Measurements from ENCODE around the gene MTHFD2.

Gene MTHFD2

GRCh38 chr2:74188696-74189095 lies 9.7 kb upstream of the MTHFD2 start:
- H3K36me3 Mint-ChIP-seq (ENCODE audit: low read depth): no peaks in the 10 kb centered on the region
- H3K9me3 Mint-ChIP-seq: no peaks in the 10 kb centered on the region
- H3K27me3 Mint-ChIP-seq (ENCODE audit: low read depth): peaks cover 3% of the 10 kb centered on the region
- H3K4me3 Mint-ChIP-seq: no peak overlapping the region
- no peaks in the 10 kb centered on the region for H3K4me1 Mint-ChIP-seq
- no peak for TF ChIP-seq CTCF (IDR thresholded peaks at IDR 0.05; ENCODE audit: unreplicated experiment in 3 of 3)
- no peak overlapping the region for H3K27ac Mint-ChIP-seq

DNA sequence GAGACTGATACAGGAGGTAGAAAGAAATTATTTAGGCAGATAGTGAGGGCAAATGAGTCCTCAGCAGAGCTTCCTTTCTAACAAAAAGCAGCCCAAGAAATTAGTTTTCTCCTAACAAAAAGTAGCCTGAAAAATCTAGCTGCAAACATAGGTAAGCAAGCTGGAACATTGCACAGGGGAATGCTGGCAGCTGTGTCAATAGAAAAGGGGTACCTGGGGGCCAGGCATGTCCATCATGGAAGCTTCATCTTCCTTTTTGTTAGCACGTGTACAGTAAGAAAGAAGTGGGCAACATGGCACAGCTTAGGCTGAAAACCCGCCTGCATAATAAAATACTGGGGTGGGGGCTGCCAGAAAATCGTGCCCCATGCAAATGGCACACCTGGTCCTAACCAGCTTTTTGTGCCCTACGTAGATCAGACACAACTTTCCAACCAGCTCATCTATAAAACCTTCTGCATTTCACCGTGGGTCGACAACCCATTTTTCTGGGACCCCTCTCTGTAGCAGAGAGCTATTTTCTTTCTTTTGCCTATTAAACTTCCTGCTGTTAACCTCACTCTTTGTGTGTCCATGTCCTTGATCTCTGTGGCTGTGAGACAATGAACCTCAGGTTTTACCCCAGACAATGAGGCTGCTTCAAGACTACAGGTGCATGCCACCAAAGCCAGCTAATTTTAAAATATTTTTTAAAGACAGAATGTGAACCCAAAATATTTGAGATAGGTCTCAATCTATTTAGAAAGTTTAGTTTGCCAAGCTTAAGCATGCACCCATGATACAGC lies 6.6 kb upstream of the MTHFD2 start:
- Mint-ChIP-seq H3K9me3 (no peaks in the 10 kb centered on the region), H3K27ac (no peak overlapping the region), H3K4me1 (no peaks in the 10 kb centered on the region), H3K4me3 (no peak overlapping the region), H3K36me3 (ENCODE audit: low read depth) (no peaks in the 10 kb centered on the region), H3K27me3 (ENCODE audit: low read depth) (peaks cover 7% of the 10 kb centered on the region)
- no peak for TF ChIP-seq CTCF (IDR thresholded peaks at IDR 0.05; ENCODE audit: unreplicated experiment in 3 of 3)

DNA sequence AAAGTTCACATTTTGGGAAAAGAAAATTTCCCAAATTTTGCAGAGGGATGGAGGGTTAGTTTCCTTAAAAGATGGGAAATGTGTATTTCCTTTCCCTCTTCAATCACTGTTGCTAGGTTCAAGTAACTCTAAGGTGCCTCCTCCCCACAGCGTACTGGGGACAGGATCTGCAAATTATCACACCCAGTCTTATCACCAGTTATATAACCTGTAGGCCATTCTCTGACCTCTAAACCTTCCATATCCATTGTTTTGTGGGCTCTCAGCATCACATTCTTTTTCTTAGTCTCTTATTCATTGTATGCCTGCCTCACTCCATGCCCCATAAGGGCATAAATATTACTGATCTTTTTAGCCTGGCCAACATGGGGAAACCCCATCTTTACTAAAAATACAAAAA lies 3.6 kb upstream of the MTHFD2 start:
- Mint-ChIP-seq H3K4me1 (peaks cover 15% of the 10 kb centered on the region), H3K27me3 (ENCODE audit: low read depth) (peaks cover 10% of the 10 kb centered on the region), H3K27ac (no peak overlapping the region), H3K36me3 (ENCODE audit: low read depth) (no peaks in the 10 kb centered on the region), H3K4me3 (no peak overlapping the region), H3K9me3 (no peaks in the 10 kb centered on the region)
- TF ChIP-seq CTCF (IDR thresholded peaks at IDR 0.05; ENCODE audit: unreplicated experiment in 3 of 3): no peak

DNA sequence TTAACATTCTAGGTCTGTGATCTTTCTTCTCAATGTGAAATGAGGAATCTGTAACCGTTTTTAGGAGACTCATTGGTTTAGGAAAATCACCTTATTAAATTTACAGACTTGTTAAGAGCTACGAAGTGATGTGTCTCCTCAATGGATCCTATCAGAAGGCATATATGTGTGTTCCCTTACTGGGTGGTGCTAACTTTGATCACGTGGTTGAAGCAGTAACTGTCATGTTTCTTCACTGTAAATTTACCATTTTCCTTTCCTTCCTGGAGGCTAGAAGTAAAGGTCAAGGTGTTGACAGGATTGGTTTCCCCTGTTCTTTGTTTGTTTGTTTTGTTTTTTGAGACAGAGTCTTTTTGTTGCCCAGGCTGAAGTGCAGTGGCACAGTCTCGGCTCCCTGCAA lies 1.4 kb upstream of the MTHFD2 start:
- TF ChIP-seq CTCF (IDR thresholded peaks at IDR 0.05; ENCODE audit: unreplicated experiment in 3 of 3): no peak
- no peaks in the 10 kb centered on the region for H3K9me3 Mint-ChIP-seq
- peaks cover 10% of the 10 kb centered on the region for H3K27me3 Mint-ChIP-seq (ENCODE audit: low read depth)
- H3K36me3 Mint-ChIP-seq (ENCODE audit: low read depth): no peaks in the 10 kb centered on the region
- H3K4me1 Mint-ChIP-seq: peaks cover 35% of the 10 kb centered on the region
- peak overlapping the region in 2 of 3 experiments; percentile 46 to 63 for H3K4me3 Mint-ChIP-seq
- no peak overlapping the region for H3K27ac Mint-ChIP-seq

- peak overlapping the region; percentile 94 to 97 (median 95) for H3K4me3 Mint-ChIP-seq
Observed at GRCh38 chr2:74198023-74198460, 373 bp upstream of the MTHFD2 start.

More at GRCh38 chr2:74198023-74198460, 373 bp upstream of the MTHFD2 start:
- Mint-ChIP-seq H3K36me3 (ENCODE audit: low read depth) (no peaks in the 10 kb centered on the region), H3K27me3 (ENCODE audit: low read depth) (peaks cover 10% of the 10 kb centered on the region), H3K4me1 (peaks cover 35% of the 10 kb centered on the region), H3K9me3 (no peaks in the 10 kb centered on the region), H3K27ac (peak overlapping the region; percentile 92 to 98 (median 96))
- no peak for TF ChIP-seq CTCF (IDR thresholded peaks at IDR 0.05; ENCODE audit: unreplicated experiment in 3 of 3)

All from nephron (organoid).